VCaP (cell line): ENCODE data around the gene ZSWIM9.
A peak's percentile ranks its signal among the peaks of the same experiment; 100 is the strongest.

Source experiments
- H3K27ac ChIP-seq: fragments of 450-650 bp; 2 replicates; pipeline ENCODE4 v1.5.1; 2017
- TF ChIP-seq, protein P1 (sequence below): fragments of 450-650 bp; conservative IDR thresholded peaks from 2 replicates; pipeline ENCODE4 v1.5.1; 2017; ENCODE audit warnings: mild to moderate bottlenecking, moderate library complexity

The ZSWIM9 gene

DNA sequence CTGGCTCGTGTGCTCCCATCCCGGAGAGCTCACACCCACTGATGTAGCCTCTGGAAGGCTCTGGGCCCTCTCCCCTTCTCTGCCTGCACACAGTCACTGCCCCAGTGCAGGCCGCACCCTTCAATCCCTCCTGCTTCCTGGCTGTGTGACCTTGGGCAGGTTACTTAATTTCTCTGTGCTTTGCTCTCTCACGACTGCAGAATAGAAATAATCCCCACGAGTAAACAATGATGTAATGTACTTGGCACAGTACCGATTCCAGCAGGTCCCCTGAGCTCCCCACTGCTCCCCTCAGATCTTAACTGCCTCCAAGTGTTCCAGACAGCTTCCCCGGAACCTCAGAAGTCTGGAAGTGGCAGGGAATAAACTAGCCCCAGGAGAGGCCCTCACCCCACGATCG is 16.5 kb upstream of the ZSWIM9 start:
- TF ChIP-seq, protein P1, sequence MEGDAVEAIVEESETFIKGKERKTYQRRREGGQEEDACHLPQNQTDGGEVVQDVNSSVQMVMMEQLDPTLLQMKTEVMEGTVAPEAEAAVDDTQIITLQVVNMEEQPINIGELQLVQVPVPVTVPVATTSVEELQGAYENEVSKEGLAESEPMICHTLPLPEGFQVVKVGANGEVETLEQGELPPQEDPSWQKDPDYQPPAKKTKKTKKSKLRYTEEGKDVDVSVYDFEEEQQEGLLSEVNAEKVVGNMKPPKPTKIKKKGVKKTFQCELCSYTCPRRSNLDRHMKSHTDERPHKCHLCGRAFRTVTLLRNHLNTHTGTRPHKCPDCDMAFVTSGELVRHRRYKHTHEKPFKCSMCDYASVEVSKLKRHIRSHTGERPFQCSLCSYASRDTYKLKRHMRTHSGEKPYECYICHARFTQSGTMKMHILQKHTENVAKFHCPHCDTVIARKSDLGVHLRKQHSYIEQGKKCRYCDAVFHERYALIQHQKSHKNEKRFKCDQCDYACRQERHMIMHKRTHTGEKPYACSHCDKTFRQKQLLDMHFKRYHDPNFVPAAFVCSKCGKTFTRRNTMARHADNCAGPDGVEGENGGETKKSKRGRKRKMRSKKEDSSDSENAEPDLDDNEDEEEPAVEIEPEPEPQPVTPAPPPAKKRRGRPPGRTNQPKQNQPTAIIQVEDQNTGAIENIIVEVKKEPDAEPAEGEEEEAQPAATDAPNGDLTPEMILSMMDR, result no peak
- peak overlapping the region; percentile 83 for H3K27ac ChIP-seq

DNA sequence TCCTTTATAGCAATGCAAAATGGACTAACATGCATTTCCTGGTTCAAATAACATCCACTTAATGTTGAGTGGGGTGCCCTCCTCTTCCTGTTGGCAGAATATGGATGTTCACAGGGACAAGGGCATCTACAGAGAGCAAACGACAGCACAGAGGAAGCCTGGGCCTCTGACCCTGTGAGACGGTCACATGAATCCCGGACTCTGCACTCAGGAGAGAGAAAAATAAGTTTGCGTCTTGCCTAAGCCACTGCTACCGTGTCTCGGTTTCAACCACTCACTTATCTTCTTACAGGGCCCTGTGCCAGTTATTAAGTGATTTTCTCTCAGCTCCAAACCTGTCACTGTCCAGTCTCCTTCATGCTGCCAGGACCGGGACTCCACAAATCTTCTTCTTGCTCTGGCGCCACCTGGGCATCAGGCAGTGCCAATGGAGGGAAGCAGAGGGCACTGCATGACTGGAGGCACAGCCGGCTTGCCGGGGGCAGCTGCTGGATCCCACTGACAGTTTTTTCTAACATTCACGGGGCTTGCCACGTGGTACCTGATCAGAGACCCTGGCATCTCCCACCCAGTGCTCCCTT is 12.2 kb upstream of the ZSWIM9 start:
- no peak overlapping the region for H3K27ac ChIP-seq
- TF ChIP-seq, protein P1, result peak; percentile 73

DNA sequence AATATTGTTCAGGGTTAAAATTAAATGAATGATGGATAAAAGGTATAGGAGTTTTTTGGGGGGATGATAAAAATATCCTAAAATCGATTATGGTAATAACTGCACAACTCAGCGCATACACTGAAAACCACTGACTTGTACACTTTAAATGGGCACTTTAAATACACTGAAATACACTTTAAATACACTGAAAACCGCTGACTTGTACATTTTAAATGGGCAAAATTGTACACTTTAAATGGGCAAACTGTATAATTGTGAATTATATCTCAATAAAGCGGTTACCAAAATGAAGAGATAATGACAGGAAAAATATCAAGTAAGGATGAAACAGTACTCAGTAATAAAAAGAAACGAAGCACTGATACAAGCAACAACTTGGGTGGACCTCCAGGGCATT is 1.8 kb upstream of the ZSWIM9 start:
- peak overlapping the region; percentile 96; the same call in 1 of the 2 replicates for H3K27ac ChIP-seq
- TF ChIP-seq, protein P1, result no peak

DNA sequence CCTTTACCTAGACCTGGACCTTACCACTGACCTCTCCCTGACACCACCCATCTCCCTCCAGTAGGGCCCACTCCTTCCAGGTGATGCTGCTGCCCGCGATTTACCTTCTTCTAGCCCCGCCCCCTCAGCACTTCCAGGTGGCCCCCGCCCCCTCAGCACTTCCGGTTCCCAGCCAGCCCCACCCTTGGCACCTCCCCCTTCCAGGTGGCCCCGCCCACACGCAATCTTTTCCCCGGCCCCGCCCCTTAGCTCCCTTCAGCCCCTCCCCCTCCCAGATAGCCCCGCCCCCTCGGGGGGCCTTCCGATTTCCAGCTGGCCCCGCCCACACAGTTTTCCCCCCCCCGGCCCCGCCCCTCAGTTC is 922 bp upstream of the ZSWIM9 start:
- peak overlapping the region; percentile 96 for H3K27ac ChIP-seq
- TF ChIP-seq, protein P1, result no peak

DNA sequence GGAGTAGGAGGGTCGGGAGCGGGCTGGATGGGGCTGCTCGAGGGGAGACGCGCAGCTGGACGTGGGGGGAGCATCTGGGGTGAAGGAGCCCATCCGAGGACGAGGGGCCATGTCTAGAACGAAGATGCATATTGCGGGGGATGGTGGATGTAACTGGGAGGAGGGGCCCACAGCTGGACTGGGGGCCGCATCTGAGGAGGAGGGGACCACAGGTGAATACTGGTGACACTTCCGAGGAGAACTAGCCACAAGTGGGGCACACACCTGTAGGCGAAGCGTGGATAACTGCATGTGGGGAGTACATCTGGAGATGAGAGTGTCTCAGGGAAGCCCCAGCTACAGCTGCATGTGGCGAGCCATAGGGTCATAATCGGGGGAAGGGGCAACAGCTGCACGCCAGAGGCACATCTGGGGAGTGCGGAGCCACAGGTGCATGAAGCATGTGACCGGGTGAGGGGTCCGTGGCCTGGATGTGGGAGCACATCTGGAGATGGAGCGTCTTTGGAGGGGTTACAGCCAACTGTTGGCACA is 402 bp downstream of the ZSWIM9 start:
- peak overlapping the region; percentile 96 for H3K27ac ChIP-seq
- TF ChIP-seq, protein P1, result no peak

DNA sequence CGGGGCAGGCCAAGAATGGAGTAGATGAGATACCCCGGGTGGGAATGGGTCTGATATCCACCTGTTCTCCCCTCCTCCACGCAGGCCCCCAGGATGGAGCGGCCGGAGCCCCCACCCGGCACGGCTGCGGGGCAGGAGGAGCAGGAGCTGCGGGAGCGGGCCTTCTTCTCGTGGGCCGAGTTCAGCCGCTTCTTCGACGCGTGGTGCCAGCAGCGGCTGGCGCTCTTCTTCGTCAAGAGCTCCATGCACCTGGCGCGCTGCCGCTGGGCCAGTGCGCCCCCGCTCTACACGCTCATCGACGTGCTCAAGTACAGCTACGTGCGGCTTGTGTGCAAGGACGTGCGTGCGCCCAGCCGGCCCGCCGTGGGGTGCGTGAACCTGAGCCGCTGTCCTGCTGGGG is 1.2 kb downstream of the ZSWIM9 start:
- TF ChIP-seq, protein P1, result no peak
- peak overlapping the region; percentile 96; the same call in 1 of the 2 replicates for H3K27ac ChIP-seq

DNA sequence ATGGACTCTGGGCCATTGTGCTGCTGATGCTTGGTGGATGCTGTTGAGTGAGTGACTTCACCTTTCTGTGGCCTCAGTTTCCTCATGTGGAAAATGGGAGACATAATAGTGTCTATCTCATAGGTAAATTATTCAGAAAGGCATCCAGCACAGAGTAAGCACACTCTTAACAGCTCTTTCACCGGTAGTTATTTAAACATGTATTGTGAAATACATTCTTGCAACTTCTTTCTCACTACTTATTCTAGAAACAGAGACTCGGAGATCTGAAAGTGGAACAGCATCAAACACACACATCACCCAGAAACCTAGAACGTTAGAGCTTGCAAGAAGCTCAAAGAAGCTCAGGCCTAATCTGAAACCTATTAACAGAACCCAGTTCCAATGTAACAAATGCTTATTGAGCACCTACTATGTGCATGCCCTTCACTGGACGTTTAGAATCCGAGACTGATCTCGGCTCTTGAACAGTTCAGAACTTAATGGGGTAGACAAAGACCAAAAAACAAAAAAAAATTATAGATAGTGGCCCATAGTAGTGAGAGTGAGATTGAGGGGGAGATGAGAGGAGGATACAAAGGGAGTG is 4.1 kb downstream of the ZSWIM9 start:
- H3K27ac ChIP-seq, result no peak overlapping the region
- TF ChIP-seq, protein P1, result no peak
